DND-41 (cell line): ENCODE measurements around the gene LCN6.

ENCODE experiments used
- EZH2 ChIP-seq: IDR thresholded peaks from 3 replicates; pipeline ENCODE4 v1.6.1; 2012; ENCODE audit warnings: borderline replicate concordance, low read depth, mild to moderate bottlenecking, moderate library complexity, low read length, inconsistent platforms; ENCODE audit not compliant: severe bottlenecking
- TF ChIP-seq, protein P1 (sequence below): IDR thresholded peaks from 2 replicates; pipeline ENCODE4 v1.5.1; 2012; ENCODE audit warnings: borderline replicate concordance, low read length, moderate library complexity, mild to moderate bottlenecking; ENCODE audit not compliant: poor library complexity, severe bottlenecking; ENCODE audit errors: extremely low read depth

DNA sequence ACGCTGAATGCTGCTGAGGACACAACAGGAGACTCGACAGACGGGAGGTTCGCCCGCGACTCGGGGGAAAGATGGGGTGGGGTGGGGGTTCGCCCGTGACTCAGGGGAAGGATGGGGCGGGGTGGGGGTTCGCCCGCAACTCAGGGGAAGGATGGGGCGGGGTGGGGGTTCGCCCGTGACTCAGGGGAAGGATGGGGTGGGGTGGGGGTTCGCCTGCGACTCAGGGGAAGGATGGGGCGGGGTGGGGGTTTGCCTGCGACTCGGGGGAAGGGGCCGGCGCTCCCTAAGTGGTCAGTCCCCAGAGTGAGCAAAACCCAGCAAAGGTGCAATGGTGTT is 2.2 kb downstream of the LCN6 start:
- TF ChIP-seq, protein P1, sequence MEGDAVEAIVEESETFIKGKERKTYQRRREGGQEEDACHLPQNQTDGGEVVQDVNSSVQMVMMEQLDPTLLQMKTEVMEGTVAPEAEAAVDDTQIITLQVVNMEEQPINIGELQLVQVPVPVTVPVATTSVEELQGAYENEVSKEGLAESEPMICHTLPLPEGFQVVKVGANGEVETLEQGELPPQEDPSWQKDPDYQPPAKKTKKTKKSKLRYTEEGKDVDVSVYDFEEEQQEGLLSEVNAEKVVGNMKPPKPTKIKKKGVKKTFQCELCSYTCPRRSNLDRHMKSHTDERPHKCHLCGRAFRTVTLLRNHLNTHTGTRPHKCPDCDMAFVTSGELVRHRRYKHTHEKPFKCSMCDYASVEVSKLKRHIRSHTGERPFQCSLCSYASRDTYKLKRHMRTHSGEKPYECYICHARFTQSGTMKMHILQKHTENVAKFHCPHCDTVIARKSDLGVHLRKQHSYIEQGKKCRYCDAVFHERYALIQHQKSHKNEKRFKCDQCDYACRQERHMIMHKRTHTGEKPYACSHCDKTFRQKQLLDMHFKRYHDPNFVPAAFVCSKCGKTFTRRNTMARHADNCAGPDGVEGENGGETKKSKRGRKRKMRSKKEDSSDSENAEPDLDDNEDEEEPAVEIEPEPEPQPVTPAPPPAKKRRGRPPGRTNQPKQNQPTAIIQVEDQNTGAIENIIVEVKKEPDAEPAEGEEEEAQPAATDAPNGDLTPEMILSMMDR = no peak
- no peak for TF ChIP-seq EZH2
